IMR-90 (cell line): ENCODE results near the gene TFRC.

Source experiments
- POLR2A ChIP-seq: IDR thresholded peaks from 2 replicates; pipeline ENCODE4 v1.6.1; 2012; ENCODE audit warnings: mild to moderate bottlenecking, low read depth, low read length
- TF ChIP-seq, protein P1 (sequence below): conservative IDR thresholded peaks from 2 replicates; pipeline ENCODE4 v1.5.1; 2012; ENCODE audit warnings: mild to moderate bottlenecking, low read depth, low read length, improper control_type of control experiment

DNA sequence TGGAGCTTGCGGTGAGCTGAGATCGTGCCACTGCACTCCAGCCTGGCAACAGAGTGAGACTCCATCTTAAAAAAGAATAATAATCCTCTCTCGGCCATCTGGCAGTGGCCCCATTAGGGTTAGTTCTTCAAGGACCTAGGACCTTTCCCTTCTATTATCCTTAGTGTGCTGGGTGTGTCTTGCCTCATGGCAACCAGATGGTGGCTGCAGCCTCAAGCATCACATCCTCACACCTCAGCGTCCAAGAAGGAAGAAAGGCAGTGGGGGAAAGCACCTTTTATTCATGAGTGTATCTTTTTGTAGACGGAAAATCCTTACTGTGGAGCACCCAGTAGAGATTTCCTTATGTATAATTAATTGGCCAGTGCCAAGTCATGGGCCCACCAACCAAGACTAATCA lies 42.7 kb upstream of the TFRC start:
- TF ChIP-seq, protein P1, sequence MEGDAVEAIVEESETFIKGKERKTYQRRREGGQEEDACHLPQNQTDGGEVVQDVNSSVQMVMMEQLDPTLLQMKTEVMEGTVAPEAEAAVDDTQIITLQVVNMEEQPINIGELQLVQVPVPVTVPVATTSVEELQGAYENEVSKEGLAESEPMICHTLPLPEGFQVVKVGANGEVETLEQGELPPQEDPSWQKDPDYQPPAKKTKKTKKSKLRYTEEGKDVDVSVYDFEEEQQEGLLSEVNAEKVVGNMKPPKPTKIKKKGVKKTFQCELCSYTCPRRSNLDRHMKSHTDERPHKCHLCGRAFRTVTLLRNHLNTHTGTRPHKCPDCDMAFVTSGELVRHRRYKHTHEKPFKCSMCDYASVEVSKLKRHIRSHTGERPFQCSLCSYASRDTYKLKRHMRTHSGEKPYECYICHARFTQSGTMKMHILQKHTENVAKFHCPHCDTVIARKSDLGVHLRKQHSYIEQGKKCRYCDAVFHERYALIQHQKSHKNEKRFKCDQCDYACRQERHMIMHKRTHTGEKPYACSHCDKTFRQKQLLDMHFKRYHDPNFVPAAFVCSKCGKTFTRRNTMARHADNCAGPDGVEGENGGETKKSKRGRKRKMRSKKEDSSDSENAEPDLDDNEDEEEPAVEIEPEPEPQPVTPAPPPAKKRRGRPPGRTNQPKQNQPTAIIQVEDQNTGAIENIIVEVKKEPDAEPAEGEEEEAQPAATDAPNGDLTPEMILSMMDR = no peak
- TF ChIP-seq POLR2A = no peak
